Measurements from ENCODE around the gene PDE7B. TPM values are rescaled to one million over a fixed set of nuclear protein-coding genes. Genes with fewer than 3 reads are reported as not detected.

PDE7B gene
- total and polyA plus RNA-seq, 9 of the 15 experiments (the other 6 are each of a cell fraction or from before 2014, with no cell fraction given), result 0.01 TPM; not detected in 8

GRCh38 chr6:136030131-136030530 is 178.6 kb downstream of the PDE7B start (continued):
- TF ChIP-seq ZNF639 (CRISPR knock-in tag; conservative IDR thresholded peaks at IDR 0.05 in 1 of 2, IDR thresholded peaks at IDR 0.05 in 1 of 2), result no peak
- TF ChIP-seq ELF4 (CRISPR knock-in tag; IDR thresholded peaks at IDR 0.05), result no peak
- TF ChIP-seq ZNF408 (CRISPR knock-in tag; IDR thresholded peaks at IDR 0.05; ENCODE audit: low read depth), result no peak
- no peak for TF ChIP-seq PREB (CRISPR knock-in tag; IDR thresholded peaks at IDR 0.05)
- TF ChIP-seq SPI1 (IDR thresholded peaks at IDR 0.05; ENCODE audit: borderline replicate concordance, low read depth, low read length), result no peak

GRCh38 chr6:136031982-136032381 is 180.5 kb downstream of the PDE7B start:
- ChIA-PET POLR2A (interaction anchor here (0.6 to 2.6 kb wide), 2 partner anchors 10 to 579 kb away, joined by 3 to 8 read pairs; no protein-coding TSS in a partner anchor), CTCF (ENCODE audit: low intra/inter-chr PET ratio) (no interaction called here)
- Histone ChIP-seq H3K9me3 (replicated peaks; ENCODE audit: control insufficient read depth, insufficient read depth, low read depth, low read length) (no peaks in the 10 kb centered on the region), H3K27ac (ENCODE audit: extremely low read depth, low read depth, low read length) (no peak overlapping the region), H3K79me2 (ENCODE audit: control insufficient read depth, insufficient read depth, low read length) (no peaks in the 10 kb centered on the region), H3K4me3 (no peak overlapping the region), H3K27me3 (ENCODE audit: control insufficient read depth in 2 of 2, insufficient read depth in 2 of 2, low read length in 2 of 2) (peaks cover 0 to 12% of the 10 kb centered on the region in 2 experiments; a peak in 2 of 5 replicates), H3K36me3 (ENCODE audit: control insufficient read depth, insufficient read depth, low read length) (no peaks in the 10 kb centered on the region), H3K9me1 (ENCODE audit: control insufficient read depth, insufficient read depth, low read length) (no peaks in the 10 kb centered on the region), H3K4me1 (replicated peaks in 1 of 2; ENCODE audit: control insufficient read depth in 2 of 2, insufficient read depth in 2 of 2, low read length in 2 of 2) (no peaks in the 10 kb centered on the region), H3K4me2 (ENCODE audit: insufficient read depth, low read length) (no peak overlapping the region), H3K9ac (ENCODE audit: insufficient read depth in 1 of 2, low read depth in 2 of 2, low read length in 2 of 2) (no peak overlapping the region), H4K20me1 (replicated peaks; ENCODE audit: control insufficient read depth, insufficient read depth, low read length) (no peaks in the 10 kb centered on the region), H2AFZ (ENCODE audit: low read depth, low read length) (no peak overlapping the region)
- in situ Hi-C loops (cut with MboI), result no loop called here
- peak in 3 of 4 experiments; percentile 17 to 30 (median 19) for DNase-seq (ENCODE audit: extremely low read depth in 1 of 4, low spot score in 3 of 4)
- ATAC-seq, result peak; percentile 81
- FAIRE-seq, result peak; percentile 78
- intact Hi-C loops (cut with micrococcal nuclease), result loop anchor here (5.0 kb wide), 1 partner anchor 195 kb away; no protein-coding TSS in a partner anchor
- no TSS peak for BruUV-seq (replicated peaks)
- TF ChIP-seq CC2D1A (IDR thresholded peaks at IDR 0.05) (no peak), ARNT (IDR thresholded peaks at IDR 0.05) (no peak), ZC3H11A (IDR thresholded peaks at IDR 0.05; ENCODE audit: low read depth, low read length) (no peak), ZNF639 (CRISPR knock-in tag; conservative IDR thresholded peaks at IDR 0.05 in 1 of 2, IDR thresholded peaks at IDR 0.05 in 1 of 2) (no peak), ATF7 (IDR thresholded peaks at IDR 0.05) (no peak), RAD21 (CRISPR knock-in tag; conservative IDR thresholded peaks at IDR 0.05 in 1 of 2, IDR thresholded peaks at IDR 0.05 in 1 of 2) (peak in 1 of 2 experiments; percentile 46; a peak in 3 of 4 replicates), CTCF (IDR thresholded peaks at IDR 0.05 in 2 of 3, conservative IDR thresholded peaks at IDR 0.05 in 1 of 3; ENCODE audit: insufficient read depth in 2 of 3, low read depth in 1 of 3, low read length in 3 of 3) (peak; percentile 37 to 51 (median 44); a peak in 5 of 6 replicates), E2F4 (CRISPR knock-in tag; IDR thresholded peaks at IDR 0.05; ENCODE audit: low read depth) (no peak), ELF2 (CRISPR knock-in tag; IDR thresholded peaks at IDR 0.05) (no peak)
